A549 (cell line): ENCODE data around the gene ING3. TPM values are rescaled to one million over a fixed set of nuclear protein-coding genes. Genes with fewer than 3 reads are reported as not detected.

Experiments used
- ATAC-seq, 2 experiments: fragments of 200-7000 bp in 1 of 2; fragments of >200 bp in 1 of 2; cut with Nextera tagmentation in 1 of 2; cut with Tn5 transposase in 1 of 2; 3 replicates each; pipeline versions ENCODE4 v1.8.0 to v1.9.1; 2018 to 2020; ENCODE audit warnings: mild to moderate bottlenecking in 1 of 2, moderate library complexity in 1 of 2
- CTCF ChIA-PET: fragments of 300-600 bp; sonication (Branson Sonifier 250); formaldehyde crosslinking; extraction: SDS; loops from one replicate; lab custom pipeline; 2021; ENCODE audit warnings: antibody characterized with exemption, inconsistent platforms; lab: Yijun Ruan, JAX
- POLR2A ChIA-PET: fragments of 350-600 bp; formaldehyde crosslinking; extraction: SDS; loops from one replicate; lab custom pipeline; 2021; ENCODE audit warnings: antibody characterized with exemption, inconsistent platforms; lab: Yijun Ruan, JAX
- DNase-seq, 2 experiments: peaks; one replicate each; pipeline versions ENCODE4 v3.0.0 to v3.0.0-alpha.2; 2011 to 2016; ENCODE audit warnings: low read depth in 1 of 2, low spot score in 1 of 2
- FAIRE-seq: peaks from 2 replicates; lab custom pipeline; 2011; peaks lifted over from hg19 to GRCh38; lab: Jason Lieb, UNC
- H3K27ac ChIP-seq, 2 experiments: fragments of >200 bp; sonication (Bioruptor Twin); formaldehyde crosslinking; 3 replicates each; pipeline ENCODE4 v1.5.1; 2016 to 2017
- H3K4me1 ChIP-seq: fragments of >200 bp; sonication (Bioruptor Twin); formaldehyde crosslinking; 3 replicates; pipeline ENCODE4 v1.6.1; 2016
- H3K4me2 ChIP-seq: fragments of >200 bp; sonication (Bioruptor Twin); formaldehyde crosslinking; 3 replicates; pipeline ENCODE4 v1.6.1; 2016
- H3K4me3 ChIP-seq: fragments of >200 bp; sonication (Bioruptor Twin); formaldehyde crosslinking; 3 replicates; pipeline ENCODE4 v1.5.1; 2016
- H3K9me3 ChIP-seq: fragments of >200 bp; sonication (Bioruptor Twin); formaldehyde crosslinking; 3 replicates; pipeline ENCODE4 v1.6.1; 2016
- BHLHE40 ChIP-seq: IDR thresholded peaks from 2 replicates; pipeline ENCODE4 v1.6.1; 2012; ENCODE audit warnings: low read depth, low read length, inconsistent platforms
- CBX2 ChIP-seq: fragments of 200-600 bp; sonication (generic); IDR thresholded peaks from 2 replicates; pipeline ENCODE4 v1.6.1; 2016; ENCODE audit warnings: low read depth, mild to moderate bottlenecking, borderline replicate concordance
- CEBPB ChIP-seq, 2 experiments: fragments of >200 bp in 1 of 2; sonication (Bioruptor Twin) in 1 of 2; formaldehyde crosslinking in 1 of 2; IDR thresholded peaks; 2 replicates each; pipeline ENCODE4 v1.6.1; 2012 to 2016
- EHF ChIP-seq: fragments of 250-450 bp; sonication (Bioruptor Pico); IDR thresholded peaks from 2 replicates; pipeline ENCODE4 v1.5.0; 2020; ENCODE audit warnings: mild to moderate bottlenecking
- EP300 ChIP-seq, 2 experiments: fragments of >200 bp; sonication (Bioruptor Twin); formaldehyde crosslinking; IDR thresholded peaks; 2 replicates in 1 of 2; 3 replicates in 1 of 2; pipeline ENCODE4 v1.6.1; 2016 to 2017
- FOXS1 ChIP-seq: fragments of 250-450 bp; sonication (Bioruptor Pico); IDR thresholded peaks from 2 replicates; pipeline ENCODE4 v1.5.0; 2020; ENCODE audit warnings: mild to moderate bottlenecking, moderate library complexity
- HDAC2 ChIP-seq: fragments of 200-600 bp; sonication (generic); IDR thresholded peaks from 2 replicates; pipeline ENCODE4 v1.6.1; 2016
- HEYL ChIP-seq: fragments of 250-450 bp; sonication (Bioruptor Pico); IDR thresholded peaks from 2 replicates; pipeline ENCODE4 v1.8.0; 2021; ENCODE audit warnings: mild to moderate bottlenecking, moderate library complexity
- JUN ChIP-seq, 2 experiments: fragments of >200 bp; sonication (Bioruptor Twin); formaldehyde crosslinking; IDR thresholded peaks; 2 replicates in 1 of 2; 3 replicates in 1 of 2; pipeline ENCODE4 v1.6.1; 2016 to 2017
- JUNB ChIP-seq: fragments of >200 bp; sonication (Bioruptor Twin); formaldehyde crosslinking; IDR thresholded peaks from 2 replicates; pipeline ENCODE4 v1.6.1; 2016
- NPAS2 ChIP-seq: fragments of 250-450 bp; sonication (Bioruptor Pico); IDR thresholded peaks from 2 replicates; pipeline ENCODE4 v1.8.0; 2022; ENCODE audit warnings: mild to moderate bottlenecking, moderate library complexity, borderline replicate concordance
- NR3C1 ChIP-seq: fragments of >200 bp; sonication (Bioruptor Twin); formaldehyde crosslinking; IDR thresholded peaks from 3 replicates; pipeline ENCODE4 v1.6.1; 2017
- POLR2AphosphoS2 ChIP-seq: conservative IDR thresholded peaks from 2 replicates; pipeline ENCODE4 v1.6.1; 2012; ENCODE audit warnings: low read length, improper control_type of control experiment, inconsistent platforms
- TP53 ChIP-seq: fragments of 250-450 bp; sonication (Bioruptor Pico); IDR thresholded peaks from 2 replicates; pipeline ENCODE4 v1.5.0; 2021; ENCODE audit warnings: mild to moderate bottlenecking, moderate library complexity
- ZNF302 ChIP-seq: fragments of 250-450 bp; sonication (Bioruptor Pico); IDR thresholded peaks from 2 replicates; pipeline ENCODE4 v1.9.0; 2021; ENCODE audit warnings: inconsistent platforms, mild to moderate bottlenecking, moderate library complexity
- WGBS: methylation state at CpG from one replicate; pipeline ENCODE4 v1.1.6; 2017; ENCODE audit errors: missing lambda C conversion rate; 5-methylcytosine and 5-hydroxymethylcytosine counted together
- polyA plus RNA-seq, 4 experiments: library from polyadenylated mRNA; depleted of rRNA in 3 of 4; stranded (reverse); fragments of >200 nt; fragmentation: RNase III in 1 of 4; extraction: RNeasy Plus Mini Kit Qiagen cat#74134 plus additional on column Dnase treatment in 1 of 4; gene quantifications; 2 replicates in 3 of 4; 3 replicates in 1 of 4; pipeline ENCODE4 v1.2.3, GENCODE V29; 2011 to 2017
- TF ChIP-seq, protein P1 (sequence below): fragments of 250-450 bp; sonication (Bioruptor Pico); IDR thresholded peaks from 2 replicates; pipeline ENCODE4 v1.5.0; 2021; ENCODE audit warnings: mild to moderate bottlenecking, moderate library complexity, borderline replicate concordance
- TF ChIP-seq, protein P2 (sequence below): IDR thresholded peaks from 2 replicates; pipeline ENCODE4 v1.6.1; 2012; ENCODE audit warnings: low read depth, borderline replicate concordance
- TF ChIP-seq, protein P3 (sequence below): IDR thresholded peaks from 2 replicates; pipeline ENCODE4 v1.6.1; 2012
- TF ChIP-seq, protein P4 (sequence below): fragments of >200 bp; sonication (Bioruptor Twin); formaldehyde crosslinking; IDR thresholded peaks from 3 replicates; pipeline ENCODE4 v1.6.1; 2016
- TF ChIP-seq, protein P5 (sequence below): fragments of 150-350 bp; IDR thresholded peaks from 2 replicates; pipeline ENCODE4 v1.6.1; 2014; ENCODE audit warnings: low read depth, mild to moderate bottlenecking, low read length

Gene ING3
- polyA plus RNA-seq, 2 of the 4 experiments (the other 2 are of a cell fraction): 5.6 to 11.3 TPM

DNA sequence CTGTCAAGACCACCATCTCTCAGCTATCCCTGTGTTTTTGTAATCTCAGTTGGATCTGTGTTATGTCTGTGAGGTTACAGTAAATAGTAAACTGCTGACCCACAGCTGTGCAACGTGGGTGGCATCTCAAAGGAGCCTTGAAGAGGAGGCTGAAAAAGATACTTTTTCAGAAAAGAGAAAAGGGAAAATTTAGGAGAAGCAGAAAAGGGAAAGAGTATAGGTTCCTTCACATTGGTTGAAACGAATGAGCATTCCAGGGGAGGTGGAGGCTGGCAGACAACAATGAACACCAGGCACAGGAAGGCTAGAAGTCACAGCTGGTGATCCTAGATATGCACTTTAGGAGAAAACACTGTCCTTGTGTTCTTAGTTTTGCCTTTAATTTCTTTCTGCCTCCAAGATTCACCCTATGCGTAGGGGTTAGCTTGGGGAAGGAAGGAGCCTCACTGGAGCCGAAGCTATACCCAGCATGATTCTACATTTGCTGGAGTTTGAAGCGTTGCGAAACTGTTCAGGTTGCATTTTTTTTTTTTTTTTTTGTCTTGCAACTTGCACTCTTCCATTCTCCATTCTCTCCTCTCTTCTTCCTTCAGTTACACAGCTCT, 56.2 kb downstream of the ING3 start:
- DNase-seq (no peak), ATAC-seq (no peak), FAIRE-seq (no peak)
- WGBS: 51% methylated on average over 6 of the region's 6 CpGs
- CTCF ChIA-PET: interaction anchor here (1.1 kb wide), 1 partner anchor 82 kb away, joined by 3 read pairs; no protein-coding TSS in a partner anchor
- H3K4me2 ChIP-seq: no peak overlapping the region
- no peak overlapping the region for H3K4me3 ChIP-seq
- POLR2A ChIA-PET: no interaction called here
- no peaks in the 10 kb centered on the region for H3K9me3 ChIP-seq
- H3K4me1 ChIP-seq: no peaks in the 10 kb centered on the region
- no peak for TF ChIP-seq JUNB
- TF ChIP-seq CBX2: no peak
- TF ChIP-seq POLR2AphosphoS2: no peak
- H3K27ac ChIP-seq: no peak overlapping the region

DNA sequence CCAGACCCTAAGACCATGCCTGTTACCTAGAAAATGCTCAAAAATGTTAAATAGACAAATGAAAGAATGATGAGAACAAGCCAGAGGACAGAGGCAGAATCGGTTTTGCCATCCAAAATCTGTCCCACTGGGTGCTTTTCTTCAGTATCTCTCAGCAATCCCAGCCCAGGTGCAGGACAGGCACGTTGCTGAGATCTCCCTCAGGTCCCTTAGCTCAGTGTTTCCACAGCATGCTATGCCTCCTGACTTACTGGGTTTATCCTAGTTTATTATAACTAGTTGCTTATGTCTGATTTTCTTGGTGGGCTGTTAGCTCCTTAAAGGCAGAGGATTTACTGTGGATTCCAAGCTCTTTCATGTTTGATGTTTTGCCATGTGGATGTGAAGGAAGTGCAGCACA, 58.2 kb downstream of the ING3 start:
- POLR2A ChIA-PET: no interaction called here
- Histone ChIP-seq H3K4me2 (no peak overlapping the region), H3K4me3 (no peak overlapping the region), H3K9me3 (no peaks in the 10 kb centered on the region)
- 0% methylated on average over 2 of the region's 2 CpGs for WGBS
- ATAC-seq (no peak), FAIRE-seq (no peak), DNase-seq (no peak)
- TF ChIP-seq NR3C1 (no peak), EP300 (IDR thresholded peaks at IDR 0.05) (no peak), HEYL (CRISPR knock-in tag) (no peak), TP53 (CRISPR knock-in tag) (no peak), CEBPB (IDR thresholded peaks at IDR 0.05) (no peak), HDAC2 (no peak)
- TF ChIP-seq, all 56 proteins: peak for 0
- no peaks in the 10 kb centered on the region for H3K4me1 ChIP-seq
- no peak overlapping the region for H3K27ac ChIP-seq
- CTCF ChIA-PET: interaction anchor here (1.8 kb wide), 1 partner anchor 21 kb away, joined by 4 read pairs; the partner anchor contains the start of gene CPED1

DNA sequence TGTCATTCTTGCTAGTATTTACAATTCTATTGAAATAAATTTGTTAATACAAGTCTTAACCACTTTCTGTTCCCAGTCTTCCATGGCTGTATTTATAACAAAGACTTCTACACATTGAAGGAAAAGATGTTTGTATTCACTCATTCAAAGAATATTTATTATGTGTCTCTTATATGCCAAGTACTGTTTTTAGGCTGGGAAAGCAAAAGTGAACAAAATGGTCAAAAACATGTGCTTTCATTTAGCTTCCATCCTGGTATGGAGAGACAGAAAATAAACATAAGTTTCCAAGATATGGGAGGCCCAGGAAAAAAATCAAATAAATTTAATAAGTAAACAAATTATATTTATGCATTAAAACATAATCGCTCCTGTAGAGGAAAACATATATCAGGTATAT, 60.8 kb downstream of the ING3 start:
- FAIRE-seq (no peak), ATAC-seq (no peak), DNase-seq (no peak)
- POLR2A ChIA-PET: no interaction called here
- CTCF ChIA-PET: interaction anchor here (0.6 kb wide), 1 partner anchor 450 kb away, joined by 3 read pairs; no protein-coding TSS in a partner anchor
- Histone ChIP-seq H3K4me3 (no peak overlapping the region), H3K4me1 (no peaks in the 10 kb centered on the region), H3K27ac (no peak overlapping the region), H3K9me3 (no peaks in the 10 kb centered on the region), H3K4me2 (no peak overlapping the region)
- TF ChIP-seq, protein P1, sequence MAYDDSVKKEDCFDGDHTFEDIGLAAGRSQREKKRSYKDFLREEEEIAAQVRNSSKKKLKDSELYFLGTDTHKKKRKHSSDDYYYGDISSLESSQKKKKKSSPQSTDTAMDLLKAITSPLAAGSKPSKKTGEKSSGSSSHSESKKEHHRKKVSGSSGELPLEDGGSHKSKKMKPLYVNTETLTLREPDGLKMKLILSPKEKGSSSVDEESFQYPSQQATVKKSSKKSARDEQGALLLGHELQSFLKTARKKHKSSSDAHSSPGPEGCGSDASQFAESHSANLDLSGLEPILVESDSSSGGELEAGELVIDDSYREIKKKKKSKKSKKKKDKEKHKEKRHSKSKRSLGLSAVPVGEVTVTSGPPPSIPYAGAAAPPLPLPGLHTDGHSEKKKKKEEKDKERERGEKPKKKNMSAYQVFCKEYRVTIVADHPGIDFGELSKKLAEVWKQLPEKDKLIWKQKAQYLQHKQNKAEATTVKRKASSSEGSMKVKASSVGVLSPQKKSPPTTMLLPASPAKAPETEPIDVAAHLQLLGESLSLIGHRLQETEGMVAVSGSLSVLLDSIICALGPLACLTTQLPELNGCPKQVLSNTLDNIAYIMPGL (CRISPR knock-in tag): no peak
- TF ChIP-seq, protein P2, sequence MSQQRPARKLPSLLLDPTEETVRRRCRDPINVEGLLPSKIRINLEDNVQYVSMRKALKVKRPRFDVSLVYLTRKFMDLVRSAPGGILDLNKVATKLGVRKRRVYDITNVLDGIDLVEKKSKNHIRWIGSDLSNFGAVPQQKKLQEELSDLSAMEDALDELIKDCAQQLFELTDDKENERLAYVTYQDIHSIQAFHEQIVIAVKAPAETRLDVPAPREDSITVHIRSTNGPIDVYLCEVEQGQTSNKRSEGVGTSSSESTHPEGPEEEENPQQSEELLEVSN: no peak
- TF ChIP-seq BHLHE40 (no peak), TP53 (CRISPR knock-in tag) (no peak), EHF (CRISPR knock-in tag) (no peak), FOXS1 (CRISPR knock-in tag) (no peak), NPAS2 (CRISPR knock-in tag) (no peak), ZNF302 (CRISPR knock-in tag) (no peak), JUN (IDR thresholded peaks at IDR 0.05) (no peak)
- TF ChIP-seq, protein P3, sequence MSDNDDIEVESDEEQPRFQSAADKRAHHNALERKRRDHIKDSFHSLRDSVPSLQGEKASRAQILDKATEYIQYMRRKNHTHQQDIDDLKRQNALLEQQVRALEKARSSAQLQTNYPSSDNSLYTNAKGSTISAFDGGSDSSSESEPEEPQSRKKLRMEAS: no peak
- TF ChIP-seq, protein P4, sequence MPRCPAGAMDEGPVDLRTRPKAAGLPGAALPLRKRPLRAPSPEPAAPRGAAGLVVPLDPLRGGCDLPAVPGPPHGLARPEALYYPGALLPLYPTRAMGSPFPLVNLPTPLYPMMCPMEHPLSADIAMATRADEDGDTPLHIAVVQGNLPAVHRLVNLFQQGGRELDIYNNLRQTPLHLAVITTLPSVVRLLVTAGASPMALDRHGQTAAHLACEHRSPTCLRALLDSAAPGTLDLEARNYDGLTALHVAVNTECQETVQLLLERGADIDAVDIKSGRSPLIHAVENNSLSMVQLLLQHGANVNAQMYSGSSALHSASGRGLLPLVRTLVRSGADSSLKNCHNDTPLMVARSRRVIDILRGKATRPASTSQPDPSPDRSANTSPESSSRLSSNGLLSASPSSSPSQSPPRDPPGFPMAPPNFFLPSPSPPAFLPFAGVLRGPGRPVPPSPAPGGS: no peak
- TF ChIP-seq, protein P5, sequence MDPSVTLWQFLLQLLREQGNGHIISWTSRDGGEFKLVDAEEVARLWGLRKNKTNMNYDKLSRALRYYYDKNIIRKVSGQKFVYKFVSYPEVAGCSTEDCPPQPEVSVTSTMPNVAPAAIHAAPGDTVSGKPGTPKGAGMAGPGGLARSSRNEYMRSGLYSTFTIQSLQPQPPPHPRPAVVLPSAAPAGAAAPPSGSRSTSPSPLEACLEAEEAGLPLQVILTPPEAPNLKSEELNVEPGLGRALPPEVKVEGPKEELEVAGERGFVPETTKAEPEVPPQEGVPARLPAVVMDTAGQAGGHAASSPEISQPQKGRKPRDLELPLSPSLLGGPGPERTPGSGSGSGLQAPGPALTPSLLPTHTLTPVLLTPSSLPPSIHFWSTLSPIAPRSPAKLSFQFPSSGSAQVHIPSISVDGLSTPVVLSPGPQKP: no peak
- WGBS: 49% methylated on average over 1 of the region's 1 CpG
